ENCODE measurements around the gene EVPL. TPM values are rescaled to one million over a fixed set of nuclear protein-coding genes. Genes with fewer than 3 reads are reported as not detected.

EVPL gene
- total RNA-seq, 1 experiment from 2014 or later = 36.4 TPM

- no peaks in the 10 kb centered on the region for H3K27me3 ChIP-seq (ENCODE audit: control insufficient read depth, insufficient read depth, low read length)
- intact Hi-C loops (cut with micrococcal nuclease; ENCODE audit: unreplicated experiment) = no loop called here
- H3K9me3 ChIP-seq (ENCODE audit: control insufficient read depth, insufficient read depth, low read depth, low read length) = no peaks in the 10 kb centered on the region
- DNase-seq (ENCODE audit: low read depth, low spot score) (peak; percentile 64), ATAC-seq (peak; percentile 97)
- no TSS peak for BruUV-seq (replicated peaks)
- peak within 1 kb of the TSS; percentile 73 to 82 for H3K4me3 ChIP-seq (ENCODE audit: low read depth in 2 of 2, low read length in 2 of 2)
- in situ Hi-C loops (cut with HindIII; ENCODE audit: low pct_unique_long_range_greater_than_20kb, low sequenced_read_pairs) = no loop called here
- POLR2A ChIA-PET = interaction anchor here (0.5 to 1.2 kb wide), 3 partner anchors 23 to 283 kb away, joined by 3 to 18 read pairs (median 5); no protein-coding TSS in a partner anchor
- H3K36me3 ChIP-seq (ENCODE audit: control insufficient read depth, insufficient read depth, low read length) = peaks cover 8% of the 10 kb centered on the region; the same call in 1 of the 2 replicates
- CTCF ChIA-PET = interaction anchor here (0.5 to 0.6 kb wide), 2 partner anchors 10 to 141 kb away, joined by 3 to 4 read pairs; no protein-coding TSS in a partner anchor
- peaks cover 21% of the 10 kb centered on the region for H3K4me1 ChIP-seq (ENCODE audit: control insufficient read depth, insufficient read depth, low read length)
- TF ChIP-seq SIN3A (IDR thresholded peaks at IDR 0.05; ENCODE audit: borderline replicate concordance, insufficient read depth, low read depth, low read length) = peak; percentile 92
- TF ChIP-seq POLR2AphosphoS5 (IDR thresholded peaks at IDR 0.05; ENCODE audit: low read depth, low read length) = peak; percentile 96
- TF ChIP-seq CTCF (IDR thresholded peaks at IDR 0.05) = no peak
- TF ChIP-seq REST (IDR thresholded peaks at IDR 0.05; ENCODE audit: insufficient read depth in 1 of 2, low read depth in 2 of 2, low read length in 1 of 2) = no peak
- TF ChIP-seq TCF7L2 (IDR thresholded peaks at IDR 0.05; ENCODE audit: low read depth, low read length) = peak; percentile 54; the same call in 1 of the 2 replicates
- peak within 1 kb of the TSS; percentile 94 for H3K27ac ChIP-seq (ENCODE audit: low read length)
Observed at GRCh38 chr17:75978938-75979704, 48.0 kb downstream of the EVPL start, which contains the start of the genes ACOX1 and TEN1. Gene ACOX1 (minus strand): TSS chr17:75979166. CDS start chr17:75979073, 93 bp downstream. Gene TEN1 (plus strand): TSS chr17:75979240. CDS start chr17:75986193, 6,953 bp downstream.

GRCh38 chr17:75976175-75976848 is 50.8 kb downstream of the EVPL start:
- H3K27me3 ChIP-seq (ENCODE audit: control insufficient read depth, insufficient read depth, low read length) = no peaks in the 10 kb centered on the region
- POLR2A ChIA-PET = interaction anchor here (0.6 kb wide), 1 partner anchor 1158 kb away, joined by 3 read pairs; no protein-coding TSS in a partner anchor
- no peak for DNase-seq (ENCODE audit: low read depth, low spot score)
- peaks cover 21% of the 10 kb centered on the region for H3K4me1 ChIP-seq (ENCODE audit: control insufficient read depth, insufficient read depth, low read length)
- H3K27ac ChIP-seq (ENCODE audit: low read length) = peak overlapping the region; percentile 55; the same call in 1 of the 2 replicates
- H3K36me3 ChIP-seq (ENCODE audit: control insufficient read depth, insufficient read depth, low read length) = peaks cover 13% of the 10 kb centered on the region; the same call in 1 of the 2 replicates
- TF ChIP-seq SIN3A (IDR thresholded peaks at IDR 0.05; ENCODE audit: borderline replicate concordance, insufficient read depth, low read depth, low read length) (no peak), CTCF (IDR thresholded peaks at IDR 0.05) (no peak), TCF7L2 (IDR thresholded peaks at IDR 0.05; ENCODE audit: low read depth, low read length) (no peak), REST (IDR thresholded peaks at IDR 0.05; ENCODE audit: insufficient read depth in 1 of 2, low read depth in 2 of 2, low read length in 1 of 2) (no peak), POLR2AphosphoS5 (IDR thresholded peaks at IDR 0.05; ENCODE audit: low read depth, low read length) (no peak)
- no peak for ATAC-seq
- no peak overlapping the region for H3K4me3 ChIP-seq (ENCODE audit: low read depth in 2 of 2, low read length in 2 of 2)
- no peaks in the 10 kb centered on the region for H3K9me3 ChIP-seq (ENCODE audit: control insufficient read depth, insufficient read depth, low read depth, low read length)
- CTCF ChIA-PET = no interaction called here
- BruUV-seq (replicated peaks) = TSS peak; percentile 70
- in situ Hi-C loops (cut with HindIII; ENCODE audit: low pct_unique_long_range_greater_than_20kb, low sequenced_read_pairs) (no loop called here), intact Hi-C loops (cut with micrococcal nuclease; ENCODE audit: unreplicated experiment) (no loop called here)
